ENCODE results near the gene CPAMD8. TPM values are rescaled to one million over a fixed set of nuclear protein-coding genes. Genes with fewer than 3 reads are reported as not detected.

The CPAMD8 gene
- total and polyA plus RNA-seq, 9 of the 15 experiments (the other 6 are each of a cell fraction or from before 2014, with no cell fraction given) = 0.20 to 2.1 (median 1.3) TPM

DNA sequence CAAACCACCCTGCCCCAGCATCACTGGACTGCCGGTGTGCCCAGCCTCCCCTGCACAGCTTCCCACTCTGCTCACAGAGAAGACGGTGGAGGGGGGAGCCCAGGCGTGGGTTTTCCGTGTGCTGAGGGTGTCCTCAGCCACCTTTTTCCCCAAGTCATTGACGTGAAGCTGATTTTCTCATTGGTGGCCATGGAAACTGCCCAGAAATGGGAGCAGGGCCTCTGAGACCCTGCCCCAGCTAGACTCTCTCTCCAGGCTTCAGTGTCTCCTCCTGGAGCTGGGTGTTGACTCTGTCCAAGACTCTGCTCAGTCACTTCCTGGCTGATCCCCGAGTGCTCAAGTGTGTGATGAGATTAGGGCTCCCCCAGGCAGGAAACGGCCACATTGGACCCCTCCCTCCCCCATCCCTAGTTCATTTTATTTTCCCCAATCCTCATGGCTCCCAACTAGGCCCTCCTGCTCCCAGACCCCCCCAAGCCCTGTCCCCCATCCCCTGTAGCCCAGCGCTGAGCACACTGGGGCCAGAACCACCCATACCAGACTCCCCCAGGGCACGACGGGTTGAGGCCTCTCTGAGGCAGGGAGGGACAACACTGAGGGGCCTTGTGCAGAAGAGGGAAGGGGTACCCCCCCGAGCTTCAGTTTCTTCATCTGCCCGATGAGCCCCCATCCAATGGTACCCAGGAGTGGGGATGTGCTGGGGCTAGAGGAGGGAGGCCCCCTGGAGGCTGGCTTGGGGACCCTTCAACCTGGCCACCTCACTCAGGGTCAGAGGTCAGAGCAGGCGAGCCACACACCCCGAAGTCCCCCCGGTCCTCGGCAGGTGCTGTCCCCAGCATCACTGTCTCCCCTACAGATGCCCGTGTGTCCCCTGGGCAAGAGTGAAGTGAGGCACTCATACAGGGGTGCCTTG, 139.0 kb downstream of the CPAMD8 start (continued):
- TF ChIP-seq, protein P1, sequence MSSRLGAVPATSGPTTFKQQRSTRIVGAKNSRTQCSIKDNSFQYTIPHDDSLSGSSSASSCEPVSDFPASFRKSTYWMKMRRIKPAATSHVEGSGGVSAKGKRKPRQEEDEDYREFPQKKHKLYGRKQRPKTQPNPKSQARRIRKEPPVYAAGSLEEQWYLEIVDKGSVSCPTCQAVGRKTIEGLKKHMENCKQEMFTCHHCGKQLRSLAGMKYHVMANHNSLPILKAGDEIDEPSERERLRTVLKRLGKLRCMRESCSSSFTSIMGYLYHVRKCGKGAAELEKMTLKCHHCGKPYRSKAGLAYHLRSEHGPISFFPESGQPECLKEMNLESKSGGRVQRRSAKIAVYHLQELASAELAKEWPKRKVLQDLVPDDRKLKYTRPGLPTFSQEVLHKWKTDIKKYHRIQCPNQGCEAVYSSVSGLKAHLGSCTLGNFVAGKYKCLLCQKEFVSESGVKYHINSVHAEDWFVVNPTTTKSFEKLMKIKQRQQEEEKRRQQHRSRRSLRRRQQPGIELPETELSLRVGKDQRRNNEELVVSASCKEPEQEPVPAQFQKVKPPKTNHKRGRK (tag; IDR thresholded peaks at IDR 0.05) = no peak
- no peak for TF ChIP-seq CEBPZ (IDR thresholded peaks at IDR 0.05; ENCODE audit: borderline replicate concordance, low read depth, low read length)
- TF ChIP-seq PREB (CRISPR knock-in tag; IDR thresholded peaks at IDR 0.05) = no peak
- no peak for TF ChIP-seq SRSF3 (IDR thresholded peaks at IDR 0.05; ENCODE audit: insufficient read depth, low read length)
- TF ChIP-seq MAFK (IDR thresholded peaks at IDR 0.05; ENCODE audit: low read length) = no peak; the same call in 1 of the 2 replicates
- TF ChIP-seq KDM1A (IDR thresholded peaks at IDR 0.05) = peak; percentile 40 to 43; a peak in 3 of 4 replicates
- TF ChIP-seq SFPQ (IDR thresholded peaks at IDR 0.05; ENCODE audit: low read depth, low read length) = no peak
- no peak for TF ChIP-seq KLF13 (tag; IDR thresholded peaks at IDR 0.05; ENCODE audit: borderline replicate concordance, low read depth)
- no peak for TF ChIP-seq ZBTB34 (CRISPR knock-in tag; IDR thresholded peaks at IDR 0.05)
- TF ChIP-seq FOXK1 (CRISPR knock-in tag; IDR thresholded peaks at IDR 0.05; ENCODE audit: borderline replicate concordance) = no peak
- TF ChIP-seq, protein P2, sequence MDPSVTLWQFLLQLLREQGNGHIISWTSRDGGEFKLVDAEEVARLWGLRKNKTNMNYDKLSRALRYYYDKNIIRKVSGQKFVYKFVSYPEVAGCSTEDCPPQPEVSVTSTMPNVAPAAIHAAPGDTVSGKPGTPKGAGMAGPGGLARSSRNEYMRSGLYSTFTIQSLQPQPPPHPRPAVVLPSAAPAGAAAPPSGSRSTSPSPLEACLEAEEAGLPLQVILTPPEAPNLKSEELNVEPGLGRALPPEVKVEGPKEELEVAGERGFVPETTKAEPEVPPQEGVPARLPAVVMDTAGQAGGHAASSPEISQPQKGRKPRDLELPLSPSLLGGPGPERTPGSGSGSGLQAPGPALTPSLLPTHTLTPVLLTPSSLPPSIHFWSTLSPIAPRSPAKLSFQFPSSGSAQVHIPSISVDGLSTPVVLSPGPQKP (CRISPR knock-in tag; IDR thresholded peaks at IDR 0.05) = no peak
- TF ChIP-seq ZNF41 (CRISPR knock-in tag; conservative IDR thresholded peaks at IDR 0.05) = no peak
- 0 out of 2 replicates have a peak, but pooled peaks have one; percentile 22 for TF ChIP-seq ZBED1 (IDR thresholded peaks at IDR 0.05)
